Calu3 (cell line): ENCODE results near the gene NES. TPM values are rescaled to one million over a fixed set of nuclear protein-coding genes. Genes with fewer than 3 reads are reported as not detected.

ENCODE experiments used
- BruUV-seq: library from RNA; stranded (reverse); fragments of 400-500 nt; replicated peaks from 2 replicates; lab custom pipeline; 2021; lab: Mats Ljungman, UMichigan
- CTCF ChIA-PET: fragments of 300-600 bp; sonication (Branson Sonifier 250); formaldehyde crosslinking; loops from one replicate; lab custom pipeline; 2022; ENCODE audit warnings: antibody characterized with exemption; lab: Charles Lee
- DNase-seq: peaks from one replicate; pipeline ENCODE4 v3.0.0; 2022
- H3K27ac Mint-ChIP-seq: one replicate; pipeline ENCODE4 v1.8.0; 2022; ENCODE audit warnings: mixed read lengths; ENCODE audit not compliant: unreplicated experiment
- H3K27me3 Mint-ChIP-seq: one replicate; pipeline ENCODE4 v1.8.0; 2022; ENCODE audit warnings: mixed read lengths; ENCODE audit not compliant: unreplicated experiment
- H3K36me3 Mint-ChIP-seq: one replicate; pipeline ENCODE4 v1.8.0; 2022; ENCODE audit warnings: mild to moderate bottlenecking, moderate library complexity, mixed read lengths; ENCODE audit not compliant: insufficient read depth, unreplicated experiment
- H3K4me1 Mint-ChIP-seq: one replicate; pipeline ENCODE4 v1.8.0; 2022; ENCODE audit warnings: mild to moderate bottlenecking, low read depth, mixed read lengths; ENCODE audit not compliant: unreplicated experiment
- H3K4me3 Mint-ChIP-seq: one replicate; pipeline ENCODE4 v1.8.0; 2022; ENCODE audit warnings: mild to moderate bottlenecking, low read depth, moderate library complexity, mixed read lengths; ENCODE audit not compliant: unreplicated experiment
- H3K9me3 Mint-ChIP-seq: one replicate; pipeline ENCODE4 v1.8.0; 2022; ENCODE audit warnings: low read depth, mixed read lengths; ENCODE audit not compliant: unreplicated experiment
- intact Hi-C: fragments of 100-400 bp; cut with micrococcal nuclease; formaldehyde crosslinking; loops from one replicate; pipeline ENCODE4 v1.10.0; 2022; ENCODE audit not compliant: unreplicated experiment
- total RNA-seq: library from RNA; stranded (reverse); gene quantifications from 2 replicates; pipeline ENCODE4 v1.2.3, GENCODE V29; 2022
- TF ChIP-seq, protein P1 (sequence below): fragments of 200-600 bp; IDR thresholded peaks from one replicate; pipeline ENCODE4 v1.8.0; 2022; ENCODE audit warnings: antibody characterized with exemption; ENCODE audit not compliant: unreplicated experiment

NES gene
- total RNA-seq, 1 experiment from 2014 or later: 7.4 TPM

DNA sequence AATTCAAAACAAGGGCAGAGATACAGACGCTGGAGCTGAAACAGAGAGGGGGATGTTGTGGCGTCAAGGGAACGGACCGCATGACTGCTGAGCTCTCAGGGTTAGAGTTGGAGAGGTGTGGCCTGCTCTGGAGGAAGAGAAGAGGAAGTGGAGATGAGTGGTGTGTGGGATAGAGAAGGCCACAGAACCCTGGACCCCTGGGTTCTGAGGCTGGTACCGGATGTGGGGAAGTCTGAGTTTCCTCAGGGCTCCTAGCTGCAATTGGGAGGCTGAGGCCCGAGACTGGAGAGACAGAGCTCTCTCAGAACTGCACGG lies 33.5 kb downstream of the NES start:
- Mint-ChIP-seq H3K27me3 (no peaks in the 10 kb centered on the region), H3K4me3 (no peak overlapping the region), H3K36me3 (peaks cover 80% of the 10 kb centered on the region), H3K9me3 (no peaks in the 10 kb centered on the region), H3K27ac (no peak overlapping the region), H3K4me1 (no peaks in the 10 kb centered on the region)
- DNase-seq: no peak
- intact Hi-C loops: no loop called here
- CTCF ChIA-PET: interaction anchor here (0.6 to 1.2 kb wide), 2 partner anchors 20 to 84 kb away, joined by 5 to 6 read pairs; partner anchors contain the start of gene METTL25B
- no TSS peak for BruUV-seq
- TF ChIP-seq, protein P1, sequence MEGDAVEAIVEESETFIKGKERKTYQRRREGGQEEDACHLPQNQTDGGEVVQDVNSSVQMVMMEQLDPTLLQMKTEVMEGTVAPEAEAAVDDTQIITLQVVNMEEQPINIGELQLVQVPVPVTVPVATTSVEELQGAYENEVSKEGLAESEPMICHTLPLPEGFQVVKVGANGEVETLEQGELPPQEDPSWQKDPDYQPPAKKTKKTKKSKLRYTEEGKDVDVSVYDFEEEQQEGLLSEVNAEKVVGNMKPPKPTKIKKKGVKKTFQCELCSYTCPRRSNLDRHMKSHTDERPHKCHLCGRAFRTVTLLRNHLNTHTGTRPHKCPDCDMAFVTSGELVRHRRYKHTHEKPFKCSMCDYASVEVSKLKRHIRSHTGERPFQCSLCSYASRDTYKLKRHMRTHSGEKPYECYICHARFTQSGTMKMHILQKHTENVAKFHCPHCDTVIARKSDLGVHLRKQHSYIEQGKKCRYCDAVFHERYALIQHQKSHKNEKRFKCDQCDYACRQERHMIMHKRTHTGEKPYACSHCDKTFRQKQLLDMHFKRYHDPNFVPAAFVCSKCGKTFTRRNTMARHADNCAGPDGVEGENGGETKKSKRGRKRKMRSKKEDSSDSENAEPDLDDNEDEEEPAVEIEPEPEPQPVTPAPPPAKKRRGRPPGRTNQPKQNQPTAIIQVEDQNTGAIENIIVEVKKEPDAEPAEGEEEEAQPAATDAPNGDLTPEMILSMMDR: no peak

GRCh38 chr1:156643049-156643777 lies 34.0 kb downstream of the NES start:
- Mint-ChIP-seq H3K27me3 (no peaks in the 10 kb centered on the region), H3K27ac (no peak overlapping the region), H3K4me3 (no peak overlapping the region), H3K9me3 (no peaks in the 10 kb centered on the region), H3K36me3 (peaks cover 83% of the 10 kb centered on the region), H3K4me1 (no peaks in the 10 kb centered on the region)
- TF ChIP-seq, protein P1: no peak
- intact Hi-C loops: no loop called here
- DNase-seq: no peak
- CTCF ChIA-PET: interaction anchor here (0.6 to 1.2 kb wide), 4 partner anchors 17 to 66 kb away, joined by 3 to 5 read pairs (median 4); no protein-coding TSS in a partner anchor
- no TSS peak for BruUV-seq

DNA sequence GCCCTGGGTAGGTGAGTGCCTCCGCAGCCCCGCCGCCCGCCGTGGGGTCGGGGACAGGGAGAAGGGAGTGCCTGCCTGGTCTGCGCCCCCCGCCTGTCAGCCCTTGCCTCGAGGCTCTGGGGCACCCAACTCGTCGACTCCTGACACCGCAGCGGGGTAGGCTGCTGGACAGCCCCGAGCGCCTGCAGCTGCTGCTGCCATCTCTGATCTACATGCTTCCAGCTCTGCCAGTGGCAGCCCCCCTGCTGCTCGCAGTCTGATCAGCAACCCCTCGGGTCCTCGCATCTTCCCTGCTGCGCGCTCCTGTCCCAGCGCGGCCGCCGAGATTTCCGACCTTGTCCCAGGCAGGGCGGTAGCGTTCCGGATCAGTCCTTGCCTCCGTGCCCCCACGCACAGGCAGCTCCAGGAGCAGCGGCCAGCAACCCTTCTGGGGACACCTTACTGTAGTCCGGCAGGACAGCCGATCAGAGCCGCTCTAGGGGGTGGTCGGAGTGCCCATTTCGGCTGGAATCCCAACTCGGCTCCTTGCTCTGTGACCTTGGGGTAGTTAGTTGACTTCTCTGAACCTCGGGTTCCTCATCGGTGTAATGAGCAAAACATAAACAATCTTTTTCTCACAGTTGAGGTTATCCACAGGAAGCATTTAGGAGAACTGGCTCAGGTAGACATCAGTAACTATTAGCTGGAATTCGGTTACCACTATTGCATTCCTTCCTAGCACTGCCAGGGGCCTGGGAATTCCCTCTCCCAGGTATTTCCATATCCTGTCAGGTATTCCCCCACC lies 34.8 kb downstream of the NES start:
- H3K27me3 Mint-ChIP-seq: no peaks in the 10 kb centered on the region
- no peak overlapping the region for H3K4me3 Mint-ChIP-seq
- no peak for DNase-seq

GRCh38 chr1:156641761-156642264 lies 35.4 kb downstream of the NES start, which contains the start of gene BCAN:
Gene BCAN (plus strand): TSS chr1:156642117. CDS start chr1:156646055, 3,938 bp downstream.
- CTCF ChIA-PET: no interaction called here
- H3K27me3 Mint-ChIP-seq: no peaks in the 10 kb centered on the region
- H3K36me3 Mint-ChIP-seq: peaks cover 77% of the 10 kb centered on the region
- no peaks in the 10 kb centered on the region for H3K9me3 Mint-ChIP-seq
- intact Hi-C loops: no loop called here
- DNase-seq: no peak
- H3K4me1 Mint-ChIP-seq: no peaks in the 10 kb centered on the region
- BruUV-seq: no TSS peak
- peak within 1 kb of the TSS; percentile 17 for H3K27ac Mint-ChIP-seq
- TF ChIP-seq, protein P1: no peak
- H3K4me3 Mint-ChIP-seq: no peak within 1 kb of the TSS

More for the DNA sequence above, 34.8 kb downstream of the NES start:
- H3K27ac Mint-ChIP-seq: no peak overlapping the region
- no peaks in the 10 kb centered on the region for H3K4me1 Mint-ChIP-seq
- intact Hi-C loops: no loop called here
- peaks cover 81% of the 10 kb centered on the region for H3K36me3 Mint-ChIP-seq
- TF ChIP-seq, protein P1: no peak
- CTCF ChIA-PET: interaction anchor here (0.6 to 1.2 kb wide), 4 partner anchors 16 to 66 kb away, joined by 3 to 5 read pairs (median 4); no protein-coding TSS in a partner anchor
- H3K9me3 Mint-ChIP-seq: no peaks in the 10 kb centered on the region
- no TSS peak for BruUV-seq
